SU-DHL-6 (cell line): ENCODE data around the gene RGS7.
"Not testable (repeated sequence)": the region's sequence is repeated elsewhere in the genome, so short reads cannot be mapped to it uniquely, and the experiment has no call there.

Source experiments
- H2AFZ ChIP-seq: fragments of 200-600 bp; sonication (generic); 2 replicates; pipeline ENCODE4 v1.6.1; 2014; ENCODE audit warnings: low read depth, mild to moderate bottlenecking, moderate library complexity, mixed read lengths, antibody characterized with exemption, low read length; ENCODE audit not compliant: severe bottlenecking
- H3F3A ChIP-seq: fragments of 200-600 bp; shearing (Covaris generic); 2 replicates; pipeline ENCODE4 v1.6.0; 2016; ENCODE audit warnings: antibody characterized with exemption, mild to moderate bottlenecking; ENCODE audit not compliant: insufficient read depth
- H3K27ac ChIP-seq: fragments of 200-600 bp; sonication (generic); 2 replicates; pipeline ENCODE4 v1.5.1; 2016; ENCODE audit warnings: low read depth, mild to moderate bottlenecking, low read length, moderate library complexity, mixed read lengths
- H3K27me3 ChIP-seq: fragments of 200-600 bp; sonication (generic), shearing (Covaris generic); 2 replicates; pipeline ENCODE4 v1.6.0; 2014; ENCODE audit warnings: mild to moderate bottlenecking, low read length
- H3K36me3 ChIP-seq: fragments of 200-600 bp; sonication (generic); 2 replicates; pipeline ENCODE4 v1.6.1; 2014; ENCODE audit warnings: mild to moderate bottlenecking, low read length, mixed read lengths
- H3K4me2 ChIP-seq: fragments of 300-600, 200-600 bp; shearing (Covaris generic), sonication (generic); 2 replicates; pipeline ENCODE4 v1.6.0; 2014; ENCODE audit warnings: low read length, low read depth, mild to moderate bottlenecking; ENCODE audit not compliant: poor library complexity, severe bottlenecking
- H3K4me3 ChIP-seq: fragments of 200-600 bp; sonication (generic); 2 replicates; pipeline ENCODE4 v1.5.1; 2014; ENCODE audit warnings: antibody characterized with exemption, low read length, mild to moderate bottlenecking, mixed read lengths; ENCODE audit not compliant: insufficient read depth, poor library complexity, severe bottlenecking
- H3K79me2 ChIP-seq: fragments of 200-600 bp; sonication (generic); 2 replicates; pipeline ENCODE4 v1.6.1; 2014; ENCODE audit warnings: mild to moderate bottlenecking, low read length, moderate library complexity; ENCODE audit not compliant: insufficient read depth
- H3K9ac ChIP-seq: fragments of 200-600 bp; sonication (generic); 2 replicates; pipeline ENCODE4 v1.7.0; 2014; ENCODE audit warnings: mild to moderate bottlenecking, low read length
- H3K9me2 ChIP-seq: fragments of 200-600 bp; sonication (generic); replicated peaks from 2 replicates; pipeline ENCODE4 v1.6.1; 2014; ENCODE audit warnings: low read length; ENCODE audit not compliant: insufficient read depth
- H3K9me3 ChIP-seq: fragments of 200-600 bp; sonication (generic); 2 replicates; pipeline ENCODE4 v1.6.1; 2014; ENCODE audit warnings: low read length, mixed read lengths; ENCODE audit not compliant: insufficient read depth
- H4K20me1 ChIP-seq: fragments of 200-600 bp; sonication (generic); 2 replicates; pipeline ENCODE4 v1.6.1; 2014; ENCODE audit warnings: low read depth, mild to moderate bottlenecking, antibody characterized with exemption, low read length, moderate library complexity, mixed read lengths
- EZH2phosphoT487 ChIP-seq: fragments of 200-600 bp; sonication (generic), shearing (Covaris generic); conservative IDR thresholded peaks from 2 replicates; pipeline ENCODE4 v1.6.1; 2018; ENCODE audit warnings: mild to moderate bottlenecking, antibody characterized with exemption, low read length, moderate library complexity, mixed read lengths
- TF ChIP-seq, protein P1 (sequence below): fragments of 200-600 bp; sonication (generic); IDR thresholded peaks from one replicate; pipeline ENCODE4 v1.5.1; 2017; ENCODE audit warnings: antibody characterized with exemption, mild to moderate bottlenecking, low read length, moderate library complexity; ENCODE audit not compliant: insufficient read depth, poor library complexity, severe bottlenecking

Gene RGS7

DNA sequence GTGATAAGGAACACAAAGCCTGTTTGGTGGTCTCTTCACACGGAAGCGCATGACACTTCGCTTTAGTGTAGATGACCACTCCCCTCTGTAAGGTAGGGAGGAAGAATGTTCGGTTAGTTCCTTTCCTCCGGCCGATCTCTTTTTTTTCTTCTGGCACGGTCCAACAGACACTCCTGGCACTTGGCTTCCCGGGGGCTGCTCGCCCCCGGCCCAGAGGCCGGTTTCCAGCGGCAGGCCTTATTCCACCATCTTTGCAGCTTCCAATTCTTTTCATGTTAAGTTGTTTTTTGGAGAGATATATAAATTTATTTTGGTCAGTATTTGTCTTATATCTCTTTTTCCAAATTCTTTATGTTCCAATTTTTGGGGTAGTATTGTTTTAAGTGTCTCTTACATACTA, 593.2 kb downstream of the RGS7 start:
- Histone ChIP-seq H3K9me3 (no peaks in the 10 kb centered on the region), H3K4me2 (no peak overlapping the region), H3K9ac (no peak overlapping the region), H3K9me2 (no peaks in the 10 kb centered on the region), H3K27ac (no peak overlapping the region), H3K36me3 (no peaks in the 10 kb centered on the region), H3K27me3 (no peaks in the 10 kb centered on the region), H4K20me1 (no peaks in the 10 kb centered on the region), H3K79me2 (no peaks in the 10 kb centered on the region), H3F3A (no peaks in the 10 kb centered on the region), H2AFZ (no peak overlapping the region), H3K4me3 (no peak overlapping the region)
- TF ChIP-seq EZH2phosphoT487 = no peak
- TF ChIP-seq, protein P1, sequence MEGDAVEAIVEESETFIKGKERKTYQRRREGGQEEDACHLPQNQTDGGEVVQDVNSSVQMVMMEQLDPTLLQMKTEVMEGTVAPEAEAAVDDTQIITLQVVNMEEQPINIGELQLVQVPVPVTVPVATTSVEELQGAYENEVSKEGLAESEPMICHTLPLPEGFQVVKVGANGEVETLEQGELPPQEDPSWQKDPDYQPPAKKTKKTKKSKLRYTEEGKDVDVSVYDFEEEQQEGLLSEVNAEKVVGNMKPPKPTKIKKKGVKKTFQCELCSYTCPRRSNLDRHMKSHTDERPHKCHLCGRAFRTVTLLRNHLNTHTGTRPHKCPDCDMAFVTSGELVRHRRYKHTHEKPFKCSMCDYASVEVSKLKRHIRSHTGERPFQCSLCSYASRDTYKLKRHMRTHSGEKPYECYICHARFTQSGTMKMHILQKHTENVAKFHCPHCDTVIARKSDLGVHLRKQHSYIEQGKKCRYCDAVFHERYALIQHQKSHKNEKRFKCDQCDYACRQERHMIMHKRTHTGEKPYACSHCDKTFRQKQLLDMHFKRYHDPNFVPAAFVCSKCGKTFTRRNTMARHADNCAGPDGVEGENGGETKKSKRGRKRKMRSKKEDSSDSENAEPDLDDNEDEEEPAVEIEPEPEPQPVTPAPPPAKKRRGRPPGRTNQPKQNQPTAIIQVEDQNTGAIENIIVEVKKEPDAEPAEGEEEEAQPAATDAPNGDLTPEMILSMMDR = no peak

DNA sequence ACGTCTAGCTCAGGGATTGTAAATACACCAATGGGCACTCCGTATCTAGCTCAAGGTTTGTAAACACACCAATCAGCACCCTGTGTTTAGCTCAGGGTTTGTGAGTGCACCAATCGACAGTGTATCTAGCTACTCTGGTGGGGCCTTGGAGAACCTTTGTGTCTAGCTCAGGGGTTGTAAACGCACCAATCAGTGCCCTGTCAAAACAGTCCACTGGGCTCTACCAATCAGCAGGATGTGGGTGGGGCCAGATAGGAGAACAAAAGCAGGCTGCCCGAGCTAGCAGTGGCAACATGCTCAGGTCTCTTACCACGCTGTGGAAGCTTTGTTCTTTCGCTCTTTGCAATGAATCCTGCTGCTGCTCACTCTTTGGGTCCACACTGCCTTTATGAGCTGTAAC, 593.9 kb downstream of the RGS7 start:
- not testable (repeated sequence) for H3K9ac ChIP-seq, H2AFZ ChIP-seq, H3K27ac ChIP-seq, H3K27me3 ChIP-seq, H3K9me2 ChIP-seq, H3F3A ChIP-seq, H3K4me2 ChIP-seq, H3K9me3 ChIP-seq, H3K4me3 ChIP-seq, H4K20me1 ChIP-seq, H3K79me2 ChIP-seq, H3K36me3 ChIP-seq

DNA sequence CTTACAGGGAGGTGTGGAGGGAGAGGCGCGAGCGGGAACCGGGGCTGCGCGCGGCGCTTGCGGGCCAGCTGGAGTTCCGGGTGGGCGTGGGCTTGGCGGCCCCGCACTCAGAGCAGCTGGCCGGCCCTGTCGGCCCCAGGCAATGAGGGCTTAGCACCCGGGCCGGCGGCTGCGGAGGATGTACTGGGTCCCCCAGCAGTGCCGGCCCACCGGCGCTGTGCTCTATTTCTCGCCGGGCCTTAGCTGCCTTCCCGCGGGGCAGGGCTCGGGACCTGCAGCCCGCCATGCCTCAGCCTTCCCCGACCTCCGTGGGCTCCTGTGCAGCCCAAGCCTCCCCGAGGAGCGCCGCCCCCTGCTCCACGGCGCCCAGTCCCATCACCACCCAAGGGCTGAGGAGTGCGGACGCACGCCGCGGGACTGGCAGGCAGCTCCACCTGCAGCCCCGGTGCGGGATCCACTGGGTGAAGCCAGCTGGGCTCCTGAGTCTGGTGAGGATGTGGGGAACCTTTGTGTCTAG, 594.5 kb downstream of the RGS7 start:
- not testable (repeated sequence) for H3K9me2 ChIP-seq, H3K27me3 ChIP-seq, H3K4me2 ChIP-seq, H3F3A ChIP-seq, H3K4me3 ChIP-seq, H3K27ac ChIP-seq, H3K36me3 ChIP-seq, H3K9ac ChIP-seq, H2AFZ ChIP-seq, H3K79me2 ChIP-seq, H4K20me1 ChIP-seq, H3K9me3 ChIP-seq

DNA sequence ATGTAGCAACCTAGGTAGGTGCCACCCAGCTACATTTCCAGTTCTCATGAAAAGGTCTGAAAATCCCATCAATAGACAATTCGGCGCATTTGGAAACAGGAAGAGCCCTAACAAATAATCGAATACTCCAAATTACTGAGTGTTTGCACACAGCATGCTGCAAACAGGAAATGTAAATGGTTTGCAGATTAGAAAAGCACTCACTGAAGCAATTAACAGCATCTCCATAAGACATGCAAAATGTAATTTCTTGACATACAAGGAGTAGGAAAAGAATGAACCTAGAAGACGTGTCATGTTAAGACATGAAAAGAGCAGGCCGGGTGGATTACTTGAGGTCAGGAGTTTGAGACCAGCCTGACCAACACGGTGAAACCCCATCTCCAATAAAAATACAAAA, 598.2 kb downstream of the RGS7 start:
- H2AFZ ChIP-seq, H3K9me3 ChIP-seq, H4K20me1 ChIP-seq, H3K79me2 ChIP-seq, H3K27me3 ChIP-seq, H3K36me3 ChIP-seq, H3K9ac ChIP-seq, H3K4me3 ChIP-seq, H3F3A ChIP-seq, H3K4me2 ChIP-seq, H3K27ac ChIP-seq, H3K9me2 ChIP-seq: not testable (repeated sequence)

DNA sequence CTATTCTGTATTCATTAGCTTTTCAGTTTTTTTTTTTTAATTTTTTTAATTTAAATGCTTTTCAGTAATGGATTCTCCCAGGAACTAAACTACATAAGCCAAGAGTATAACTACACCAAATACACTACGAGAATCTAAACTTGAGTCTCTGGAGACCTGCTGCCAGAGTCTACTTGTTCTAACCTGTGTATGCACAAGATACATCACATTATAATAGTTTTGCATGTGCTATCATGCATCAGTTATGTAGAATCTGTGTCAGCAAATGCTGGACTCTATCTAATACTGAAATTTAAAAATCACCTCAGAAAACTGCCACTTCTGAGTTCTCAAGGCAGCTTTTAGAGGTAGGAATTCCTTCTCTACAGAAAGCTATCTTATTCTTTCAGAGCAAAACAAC, 598.7 kb downstream of the RGS7 start:
- H3K9ac ChIP-seq = no peak overlapping the region
- H3K79me2 ChIP-seq = no peaks in the 10 kb centered on the region
- H3K9me3 ChIP-seq = no peaks in the 10 kb centered on the region
- no peak overlapping the region for H2AFZ ChIP-seq
- H3K27ac ChIP-seq = no peak overlapping the region
- H3K27me3 ChIP-seq = no peaks in the 10 kb centered on the region
- no peak overlapping the region for H3K4me2 ChIP-seq
- no peaks in the 10 kb centered on the region for H3K9me2 ChIP-seq
- H3K4me3 ChIP-seq = no peak overlapping the region
- H3K36me3 ChIP-seq = no peaks in the 10 kb centered on the region
- H3F3A ChIP-seq = no peaks in the 10 kb centered on the region
- no peaks in the 10 kb centered on the region for H4K20me1 ChIP-seq
- TF ChIP-seq, protein P1 = no peak
- no peak for TF ChIP-seq EZH2phosphoT487
